ENCODE results near the gene SLC7A6. TPM values are rescaled to one million over a fixed set of nuclear protein-coding genes. Genes with fewer than 3 reads are reported as not detected.

SLC7A6 gene
- polyA plus RNA-seq, 3 donors, result 4.3 to 47.7 (median 5.5) TPM

GRCh38 chr16:68246666-68247065, 17.7 kb upstream of the SLC7A6 start:
- intact Hi-C loops (cut with micrococcal nuclease), result loop anchor here (5.0 to 10.0 kb wide), 2 partner anchors 66 to 162 kb away; partner anchors contain the start of genes PRMT7 (in 2 of the 2), SLC7A6OS (in 2 of the 2) and NFATC3 (in 1 of the 2)
- H3K4me1 Mint-ChIP-seq, result peaks cover 49% of the 10 kb centered on the region
- WGBS (ENCODE audit: insufficient coverage), result 93% methylated on average over 4 of the region's 5 CpGs
- H3K9me3 ChIP-seq (replicated peaks in 1 of 2; ENCODE audit: control insufficient read depth in 1 of 2, insufficient read depth in 1 of 2, low read length in 2 of 2), result no peaks in the 10 kb centered on the region
- peaks cover 22 to 41% of the 10 kb centered on the region in 2 donors for H3K36me3 Mint-ChIP-seq
- peak overlapping the region; percentile 97 to 98 for H3K4me3 Mint-ChIP-seq
- peaks cover 39 to 47% of the 10 kb centered on the region in 2 donors for H3K4me1 ChIP-seq (ENCODE audit: control insufficient read depth in 1 of 2, insufficient read depth in 2 of 2, low read length in 2 of 2)
- TF ChIP-seq CTCF (IDR thresholded peaks at IDR 0.05), result no peak
- peak overlapping the region; percentile 45 for H3K9ac ChIP-seq (ENCODE audit: insufficient read depth, low read length, poor library complexity, severe bottlenecking)
- H3K27me3 ChIP-seq (ENCODE audit: control insufficient read depth in 2 of 2, insufficient read depth in 2 of 2, low read length in 2 of 2), result no peaks in the 10 kb centered on the region
- peaks cover 41% of the 10 kb centered on the region for H3K79me2 ChIP-seq (ENCODE audit: insufficient read depth, low read length)
- peaks cover 13 to 30% of the 10 kb centered on the region in 2 donors for H3K36me3 ChIP-seq (replicated peaks in 1 of 2; ENCODE audit: control insufficient read depth in 1 of 2, insufficient read depth in 2 of 2, low read length in 2 of 2)
- H3K27ac ChIP-seq (ENCODE audit: low read depth in 1 of 2, low read length in 2 of 2), result peak overlapping the region; percentile 61 to 86
- H3K9me3 Mint-ChIP-seq, result peaks cover 0 to 2% (median 0%) of the 10 kb centered on the region in 7 donors
- H2AFZ ChIP-seq (ENCODE audit: insufficient read depth, low read depth, low read length, poor library complexity, severe bottlenecking), result no peak overlapping the region
- H4K20me1 ChIP-seq (ENCODE audit: insufficient read depth, low read length), result peaks cover 4% of the 10 kb centered on the region
- H3K27me3 Mint-ChIP-seq (ENCODE audit: low read depth in 3 of 3), result peaks cover 0 to 5% (median 2%) of the 10 kb centered on the region in 3 donors
- H3K4me2 ChIP-seq (replicated peaks; ENCODE audit: extremely low read depth, low read length, poor library complexity, severe bottlenecking), result peak overlapping the region; percentile 91
- peak overlapping the region; percentile 86 to 92 (median 89) for H3K27ac Mint-ChIP-seq
- H3K4me3 ChIP-seq (replicated peaks in 1 of 3; ENCODE audit: low read depth in 2 of 3, low read length in 3 of 3), result peak overlapping the region in 1 of 3 experiments; percentile 86
- no peak for DNase-seq

- Histone ChIP-seq H3K79me2 (ENCODE audit: insufficient read depth, low read length) (peaks cover 41% of the 10 kb centered on the region), H3K9me3 (replicated peaks in 1 of 2; ENCODE audit: control insufficient read depth in 1 of 2, insufficient read depth in 1 of 2, low read length in 2 of 2) (no peaks in the 10 kb centered on the region), H2AFZ (ENCODE audit: insufficient read depth, low read depth, low read length, poor library complexity, severe bottlenecking) (peak overlapping the region; percentile 2), H3K4me3 (replicated peaks in 1 of 3; ENCODE audit: low read depth in 2 of 3, low read length in 3 of 3) (peak overlapping the region in 1 of 3 experiments; percentile 86), H3K36me3 (replicated peaks in 1 of 2; ENCODE audit: control insufficient read depth in 1 of 2, insufficient read depth in 2 of 2, low read length in 2 of 2) (peaks cover 20 to 38% of the 10 kb centered on the region in 2 donors), H3K27me3 (ENCODE audit: control insufficient read depth in 2 of 2, insufficient read depth in 2 of 2, low read length in 2 of 2) (no peaks in the 10 kb centered on the region), H3K27ac (ENCODE audit: low read depth in 1 of 2, low read length in 2 of 2) (peak overlapping the region; percentile 61 to 86), H3K9ac (ENCODE audit: insufficient read depth, low read length, poor library complexity, severe bottlenecking) (peak overlapping the region; percentile 45), H3K4me1 (ENCODE audit: control insufficient read depth in 1 of 2, insufficient read depth in 2 of 2, low read length in 2 of 2) (peaks cover 39 to 47% of the 10 kb centered on the region in 2 donors), H4K20me1 (ENCODE audit: insufficient read depth, low read length) (peaks cover 7% of the 10 kb centered on the region), H3K4me2 (replicated peaks; ENCODE audit: extremely low read depth, low read length, poor library complexity, severe bottlenecking) (peak overlapping the region; percentile 91)
- 56% methylated on average over 3 of the region's 4 CpGs for WGBS (ENCODE audit: insufficient coverage)
- no peak for TF ChIP-seq CTCF (IDR thresholded peaks at IDR 0.05)
- peak; percentile 74 to 80 (median 75) for DNase-seq
- Mint-ChIP-seq H3K4me1 (peaks cover 49% of the 10 kb centered on the region), H3K27ac (peak overlapping the region; percentile 86 to 92 (median 89)), H3K36me3 (peaks cover 29 to 48% of the 10 kb centered on the region in 2 donors), H3K4me3 (peak overlapping the region; percentile 97 to 98), H3K9me3 (peaks cover 0 to 2% (median 0%) of the 10 kb centered on the region in 7 donors), H3K27me3 (ENCODE audit: low read depth in 3 of 3) (peaks cover 0 to 3% (median 2%) of the 10 kb centered on the region in 3 donors)
- intact Hi-C loops (cut with micrococcal nuclease), result loop anchor here (5.0 to 10.0 kb wide), 2 partner anchors 65 to 163 kb away; partner anchors contain the start of genes PRMT7 (in 2 of the 2), SLC7A6OS (in 2 of the 2) and NFATC3 (in 1 of the 2)
Measured at GRCh38 chr16:68247400-68247799, 16.9 kb upstream of the SLC7A6 start.
